Transverse colon (tissue), 4 donors: Measurements from ENCODE around the gene GJB2.

Experiments used
- EP300 ChIP-seq: sonication (generic); formaldehyde crosslinking; IDR thresholded peaks from one replicate; pipeline ENCODE4 v1.6.1; 2017; ENCODE audit warnings: antibody characterized with exemption, low read depth
- POLR2A ChIP-seq: fragments of 450-650 bp; IDR thresholded peaks from one replicate; pipeline ENCODE4 v1.6.1; 2016; ENCODE audit warnings: antibody characterized with exemption, mild to moderate bottlenecking, moderate library complexity
- POLR2AphosphoS5 ChIP-seq, 3 donors: sonication (generic); formaldehyde crosslinking; IDR thresholded peaks; one replicate each; pipeline ENCODE4 v1.6.1; 2016; ENCODE audit warnings: antibody characterized with exemption in 3 of 3
- TF ChIP-seq, protein P1 (sequence below), 5 experiments: fragments of 200-600 bp in 3 of 5; fragments of 450-650 bp in 2 of 5; sonication (generic) in 3 of 5; IDR thresholded peaks; 1 replicate in 2 of 5; 2 replicates in 3 of 5; pipeline ENCODE4 v1.5.1; 2016 to 2017; ENCODE audit warnings: antibody characterized with exemption in 5 of 5, inconsistent platforms in 3 of 5, mild to moderate bottlenecking in 2 of 5, moderate library complexity in 1 of 5

DNA sequence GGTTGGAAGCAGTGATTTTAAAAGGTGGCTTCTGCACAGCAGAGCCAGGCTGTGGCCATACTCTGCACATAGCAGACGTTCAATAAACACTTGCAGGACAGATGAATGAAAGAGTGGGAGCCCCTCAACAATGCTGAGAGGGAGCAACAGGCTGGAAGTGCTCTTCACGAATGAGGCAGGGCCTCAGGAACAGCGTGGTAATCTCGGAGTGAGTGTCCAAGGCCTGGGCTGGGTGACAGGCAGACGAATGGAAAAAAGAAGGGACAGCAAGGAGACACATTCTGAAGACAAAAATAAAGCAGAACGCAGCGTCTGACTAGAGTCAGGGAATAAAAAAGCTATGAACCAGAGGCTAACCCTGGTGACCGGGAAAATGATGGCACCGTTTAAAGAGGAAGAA is 43.0 kb downstream of the GJB2 start:
- TF ChIP-seq, protein P1, sequence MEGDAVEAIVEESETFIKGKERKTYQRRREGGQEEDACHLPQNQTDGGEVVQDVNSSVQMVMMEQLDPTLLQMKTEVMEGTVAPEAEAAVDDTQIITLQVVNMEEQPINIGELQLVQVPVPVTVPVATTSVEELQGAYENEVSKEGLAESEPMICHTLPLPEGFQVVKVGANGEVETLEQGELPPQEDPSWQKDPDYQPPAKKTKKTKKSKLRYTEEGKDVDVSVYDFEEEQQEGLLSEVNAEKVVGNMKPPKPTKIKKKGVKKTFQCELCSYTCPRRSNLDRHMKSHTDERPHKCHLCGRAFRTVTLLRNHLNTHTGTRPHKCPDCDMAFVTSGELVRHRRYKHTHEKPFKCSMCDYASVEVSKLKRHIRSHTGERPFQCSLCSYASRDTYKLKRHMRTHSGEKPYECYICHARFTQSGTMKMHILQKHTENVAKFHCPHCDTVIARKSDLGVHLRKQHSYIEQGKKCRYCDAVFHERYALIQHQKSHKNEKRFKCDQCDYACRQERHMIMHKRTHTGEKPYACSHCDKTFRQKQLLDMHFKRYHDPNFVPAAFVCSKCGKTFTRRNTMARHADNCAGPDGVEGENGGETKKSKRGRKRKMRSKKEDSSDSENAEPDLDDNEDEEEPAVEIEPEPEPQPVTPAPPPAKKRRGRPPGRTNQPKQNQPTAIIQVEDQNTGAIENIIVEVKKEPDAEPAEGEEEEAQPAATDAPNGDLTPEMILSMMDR (IDR thresholded peaks at IDR 0.05) = no peak
- TF ChIP-seq POLR2AphosphoS5 (IDR thresholded peaks at IDR 0.05) (no peak), POLR2A (no peak), EP300 (no peak)
